Measurements from ENCODE around the gene P4HA2. TPM values are rescaled to one million over a fixed set of nuclear protein-coding genes. Genes with fewer than 3 reads are reported as not detected.

P4HA2 gene
- total RNA-seq, 1 experiment from 2014 or later, result 43.6 TPM

DNA sequence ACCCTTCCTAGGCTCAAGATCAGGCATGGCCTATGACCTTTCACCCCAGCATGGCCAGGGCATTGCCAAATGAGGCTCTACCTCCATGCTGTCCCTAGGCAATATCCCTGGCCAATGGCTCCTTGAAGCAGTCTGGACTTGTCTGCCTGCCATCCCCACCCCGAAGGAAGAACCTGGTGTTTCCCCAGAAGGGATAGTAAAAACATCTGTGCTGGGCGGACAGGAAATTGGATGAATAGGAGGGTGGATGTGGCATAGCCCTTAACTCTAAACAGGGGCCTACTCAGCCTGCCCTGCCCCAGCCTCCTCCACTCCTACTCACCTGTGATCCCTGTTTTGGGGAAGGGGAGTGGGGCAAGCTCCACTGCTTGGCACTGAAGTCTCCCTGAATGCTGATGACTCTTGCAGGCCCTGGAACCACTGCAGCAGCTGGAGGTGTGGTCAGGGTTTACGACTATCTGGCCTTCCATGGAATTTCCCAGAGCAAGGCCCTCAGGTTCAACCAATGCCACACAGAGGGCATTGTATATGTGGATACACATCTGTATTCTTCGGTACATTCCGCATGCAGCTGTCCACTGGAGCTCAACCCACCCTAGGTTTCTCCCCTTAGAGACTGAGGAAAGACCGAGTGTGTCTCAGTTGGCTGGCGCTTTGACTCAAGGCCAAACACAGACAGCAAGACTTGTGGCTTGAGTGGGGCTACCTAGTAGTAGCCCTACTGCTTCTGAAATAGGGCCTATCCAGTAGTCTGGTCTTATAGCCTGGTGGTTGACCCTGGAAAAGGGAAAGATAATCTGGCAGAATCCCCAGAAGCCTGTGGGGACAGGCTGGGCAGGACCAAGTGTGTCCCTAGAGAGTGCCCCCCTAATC is 6.4 kb upstream of the P4HA2 start:
- TF ChIP-seq, protein P1, sequence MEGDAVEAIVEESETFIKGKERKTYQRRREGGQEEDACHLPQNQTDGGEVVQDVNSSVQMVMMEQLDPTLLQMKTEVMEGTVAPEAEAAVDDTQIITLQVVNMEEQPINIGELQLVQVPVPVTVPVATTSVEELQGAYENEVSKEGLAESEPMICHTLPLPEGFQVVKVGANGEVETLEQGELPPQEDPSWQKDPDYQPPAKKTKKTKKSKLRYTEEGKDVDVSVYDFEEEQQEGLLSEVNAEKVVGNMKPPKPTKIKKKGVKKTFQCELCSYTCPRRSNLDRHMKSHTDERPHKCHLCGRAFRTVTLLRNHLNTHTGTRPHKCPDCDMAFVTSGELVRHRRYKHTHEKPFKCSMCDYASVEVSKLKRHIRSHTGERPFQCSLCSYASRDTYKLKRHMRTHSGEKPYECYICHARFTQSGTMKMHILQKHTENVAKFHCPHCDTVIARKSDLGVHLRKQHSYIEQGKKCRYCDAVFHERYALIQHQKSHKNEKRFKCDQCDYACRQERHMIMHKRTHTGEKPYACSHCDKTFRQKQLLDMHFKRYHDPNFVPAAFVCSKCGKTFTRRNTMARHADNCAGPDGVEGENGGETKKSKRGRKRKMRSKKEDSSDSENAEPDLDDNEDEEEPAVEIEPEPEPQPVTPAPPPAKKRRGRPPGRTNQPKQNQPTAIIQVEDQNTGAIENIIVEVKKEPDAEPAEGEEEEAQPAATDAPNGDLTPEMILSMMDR (conservative IDR thresholded peaks at IDR 0.05; ENCODE audit: low read depth, low read length), result no peak
- TF ChIP-seq EZH2phosphoT487 (IDR thresholded peaks at IDR 0.05; ENCODE audit: borderline replicate concordance, low read length) (no peak), EZH2 (IDR thresholded peaks at IDR 0.05; ENCODE audit: low read length, unreplicated experiment) (no peak)
- H2AFZ ChIP-seq (ENCODE audit: low read length), result no peak overlapping the region
- no peaks in the 10 kb centered on the region for H3K79me2 ChIP-seq (ENCODE audit: low read length)
- no peaks in the 10 kb centered on the region for H3K27me3 ChIP-seq (ENCODE audit: low read length)
- intact Hi-C loops (cut with micrococcal nuclease), result no loop called here
- no peak overlapping the region for H3K27ac ChIP-seq (ENCODE audit: low read length)
- no peak for ATAC-seq
- H3K4me2 ChIP-seq (ENCODE audit: low read length), result no peak overlapping the region
- H3K9me3 ChIP-seq (ENCODE audit: low read length), result no peaks in the 10 kb centered on the region
- H3F3A ChIP-seq (ENCODE audit: low read length, unreplicated experiment), result no peaks in the 10 kb centered on the region
- ChIA-PET CTCF (no interaction called here), POLR2A (ENCODE audit: unreplicated experiment) (no interaction called here)
- H3K4me1 ChIP-seq (ENCODE audit: insufficient read depth, low read length), result no peaks in the 10 kb centered on the region
- H4K20me1 ChIP-seq (ENCODE audit: low read length), result no peaks in the 10 kb centered on the region
- no peak for DNase-seq
- no peaks in the 10 kb centered on the region for H3K9me2 ChIP-seq (replicated peaks; ENCODE audit: low read length)
- no peak overlapping the region for H3K9ac ChIP-seq (ENCODE audit: low read length)
- H3K4me3 ChIP-seq (ENCODE audit: low read length), result no peak overlapping the region
- no TSS peak for BruUV-seq (replicated peaks)
- H3K36me3 ChIP-seq (ENCODE audit: low read depth, low read length), result no peaks in the 10 kb centered on the region

DNA sequence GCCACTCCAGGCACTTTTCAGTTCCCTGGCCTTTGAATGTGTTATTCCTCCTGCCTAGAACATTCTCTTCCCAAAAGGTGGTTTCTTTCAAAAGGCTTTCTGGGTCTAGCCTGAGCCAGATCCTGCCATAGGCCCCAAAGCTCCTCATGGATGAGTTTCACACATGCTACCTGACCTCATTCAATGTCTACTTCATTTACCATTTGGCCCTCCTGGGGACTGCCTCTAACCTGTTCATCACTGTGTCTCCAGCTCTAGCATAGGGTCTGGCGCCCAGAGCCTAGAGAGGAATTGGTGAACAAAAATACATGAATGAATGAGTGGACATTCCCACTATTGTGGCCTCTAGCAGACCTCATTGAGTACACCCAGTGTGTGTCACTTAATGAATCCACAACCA is 5.4 kb upstream of the P4HA2 start:
- TF ChIP-seq EZH2 (IDR thresholded peaks at IDR 0.05; ENCODE audit: low read length, unreplicated experiment), result no peak
- TF ChIP-seq EZH2phosphoT487 (IDR thresholded peaks at IDR 0.05; ENCODE audit: borderline replicate concordance, low read length), result no peak
- TF ChIP-seq, protein P1 (conservative IDR thresholded peaks at IDR 0.05; ENCODE audit: low read depth, low read length), result no peak
- no peaks in the 10 kb centered on the region for H3K9me3 ChIP-seq (ENCODE audit: low read length)
- no peak overlapping the region for H3K4me3 ChIP-seq (ENCODE audit: low read length)
- no peaks in the 10 kb centered on the region for H3K79me2 ChIP-seq (ENCODE audit: low read length)
- ATAC-seq (no peak), DNase-seq (no peak)
- no peaks in the 10 kb centered on the region for H3K27me3 ChIP-seq (ENCODE audit: low read length)
- no peak overlapping the region for H3K27ac ChIP-seq (ENCODE audit: low read length)
- H2AFZ ChIP-seq (ENCODE audit: low read length), result no peak overlapping the region
- H3K4me2 ChIP-seq (ENCODE audit: low read length), result no peak overlapping the region
- no TSS peak for BruUV-seq (replicated peaks)
- H3K9ac ChIP-seq (ENCODE audit: low read length), result no peak overlapping the region
- ChIA-PET CTCF (no interaction called here), POLR2A (ENCODE audit: unreplicated experiment) (no interaction called here)
- no peaks in the 10 kb centered on the region for H3F3A ChIP-seq (ENCODE audit: low read length, unreplicated experiment)
- no peaks in the 10 kb centered on the region for H3K4me1 ChIP-seq (ENCODE audit: insufficient read depth, low read length)
- no peaks in the 10 kb centered on the region for H3K36me3 ChIP-seq (ENCODE audit: low read depth, low read length)
- intact Hi-C loops (cut with micrococcal nuclease), result no loop called here
- no peaks in the 10 kb centered on the region for H3K9me2 ChIP-seq (replicated peaks; ENCODE audit: low read length)
- H4K20me1 ChIP-seq (ENCODE audit: low read length), result no peaks in the 10 kb centered on the region

DNA sequence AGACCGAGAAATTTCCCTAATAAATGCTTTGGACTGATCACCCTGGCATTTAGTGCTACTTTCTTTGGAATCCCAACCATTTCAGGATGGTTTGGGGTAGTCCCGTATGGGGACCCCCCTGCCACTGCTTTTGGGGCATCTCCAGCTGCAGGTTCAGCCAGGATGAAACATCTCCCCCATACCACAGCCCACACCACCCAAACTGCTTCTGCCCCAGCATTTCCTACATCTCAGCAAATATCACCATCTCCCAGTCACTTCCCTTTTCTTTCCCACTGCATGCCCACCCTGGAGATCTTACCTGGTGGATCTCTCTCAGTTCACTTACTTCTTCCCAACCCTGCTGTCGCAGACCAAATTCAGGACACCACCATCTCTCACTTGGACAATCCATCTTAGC is 4.8 kb upstream of the P4HA2 start:
- ChIA-PET CTCF (no interaction called here), POLR2A (ENCODE audit: unreplicated experiment) (no interaction called here)
- H3K27me3 ChIP-seq (ENCODE audit: low read length), result no peaks in the 10 kb centered on the region
- intact Hi-C loops (cut with micrococcal nuclease), result no loop called here
- no peaks in the 10 kb centered on the region for H4K20me1 ChIP-seq (ENCODE audit: low read length)
- no peaks in the 10 kb centered on the region for H3F3A ChIP-seq (ENCODE audit: low read length, unreplicated experiment)
- no peaks in the 10 kb centered on the region for H3K9me2 ChIP-seq (replicated peaks; ENCODE audit: low read length)
- H3K27ac ChIP-seq (ENCODE audit: low read length), result no peak overlapping the region
- BruUV-seq (replicated peaks), result no TSS peak
- no peaks in the 10 kb centered on the region for H3K4me1 ChIP-seq (ENCODE audit: insufficient read depth, low read length)
- TF ChIP-seq EZH2 (IDR thresholded peaks at IDR 0.05; ENCODE audit: low read length, unreplicated experiment), result no peak
- TF ChIP-seq, protein P1 (conservative IDR thresholded peaks at IDR 0.05; ENCODE audit: low read depth, low read length), result no peak
- TF ChIP-seq EZH2phosphoT487 (IDR thresholded peaks at IDR 0.05; ENCODE audit: borderline replicate concordance, low read length), result no peak
- no peak overlapping the region for H3K4me2 ChIP-seq (ENCODE audit: low read length)
- no peak overlapping the region for H3K4me3 ChIP-seq (ENCODE audit: low read length)
- H3K36me3 ChIP-seq (ENCODE audit: low read depth, low read length), result no peaks in the 10 kb centered on the region
- DNase-seq (no peak), ATAC-seq (no peak)
- no peak overlapping the region for H3K9ac ChIP-seq (ENCODE audit: low read length)
- no peaks in the 10 kb centered on the region for H3K79me2 ChIP-seq (ENCODE audit: low read length)
- H3K9me3 ChIP-seq (ENCODE audit: low read length), result no peaks in the 10 kb centered on the region
- H2AFZ ChIP-seq (ENCODE audit: low read length), result no peak overlapping the region
